ENCODE data around the gene ERCC2.

ERCC2 gene

DNA sequence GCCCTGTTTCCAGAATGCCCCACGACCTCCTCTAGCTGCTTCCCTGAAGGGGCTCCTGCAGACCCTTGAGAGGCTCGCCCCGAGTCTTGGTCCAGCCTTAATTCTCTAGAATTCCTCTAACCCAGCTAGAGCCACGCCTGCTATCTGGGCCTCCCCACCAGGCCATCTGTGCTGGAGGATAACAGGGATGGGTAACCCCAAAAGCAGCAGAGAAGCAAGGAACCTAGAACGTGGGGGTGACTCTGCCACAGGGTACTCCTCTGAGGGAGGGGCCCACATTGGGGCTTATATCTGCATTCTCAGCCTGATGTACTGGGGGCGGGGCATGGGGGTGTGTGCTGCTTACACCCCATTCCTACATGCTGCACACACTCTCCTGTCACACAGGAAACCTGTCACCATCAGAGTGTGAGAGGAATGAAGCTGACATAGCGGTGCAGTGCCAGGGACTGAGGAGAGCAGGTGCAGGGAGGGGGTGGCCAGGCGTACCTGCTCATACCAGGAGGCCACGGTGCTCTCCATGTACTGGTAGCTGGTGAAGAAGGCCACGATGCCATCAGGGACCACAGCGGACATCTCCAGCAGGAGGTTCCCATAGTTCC is 16.0 kb downstream of the ERCC2 start:
- no peaks in the 10 kb centered on the region for H3K9me3 ChIP-seq (ENCODE audit: insufficient read depth, low read length)
- no peaks in the 10 kb centered on the region for H3K9me2 ChIP-seq (replicated peaks; ENCODE audit: insufficient read depth, low read length)
- H3K4me3 ChIP-seq (ENCODE audit: insufficient read depth, low read length, poor library complexity, severe bottlenecking), result no peak overlapping the region
- no peak overlapping the region for H3K9ac ChIP-seq (ENCODE audit: low read length)
- no peak overlapping the region for H2AFZ ChIP-seq (ENCODE audit: low read depth, low read length, severe bottlenecking)
- TF ChIP-seq EZH2phosphoT487 (conservative IDR thresholded peaks at IDR 0.05; ENCODE audit: low read length), result no peak
- TF ChIP-seq, protein P1, sequence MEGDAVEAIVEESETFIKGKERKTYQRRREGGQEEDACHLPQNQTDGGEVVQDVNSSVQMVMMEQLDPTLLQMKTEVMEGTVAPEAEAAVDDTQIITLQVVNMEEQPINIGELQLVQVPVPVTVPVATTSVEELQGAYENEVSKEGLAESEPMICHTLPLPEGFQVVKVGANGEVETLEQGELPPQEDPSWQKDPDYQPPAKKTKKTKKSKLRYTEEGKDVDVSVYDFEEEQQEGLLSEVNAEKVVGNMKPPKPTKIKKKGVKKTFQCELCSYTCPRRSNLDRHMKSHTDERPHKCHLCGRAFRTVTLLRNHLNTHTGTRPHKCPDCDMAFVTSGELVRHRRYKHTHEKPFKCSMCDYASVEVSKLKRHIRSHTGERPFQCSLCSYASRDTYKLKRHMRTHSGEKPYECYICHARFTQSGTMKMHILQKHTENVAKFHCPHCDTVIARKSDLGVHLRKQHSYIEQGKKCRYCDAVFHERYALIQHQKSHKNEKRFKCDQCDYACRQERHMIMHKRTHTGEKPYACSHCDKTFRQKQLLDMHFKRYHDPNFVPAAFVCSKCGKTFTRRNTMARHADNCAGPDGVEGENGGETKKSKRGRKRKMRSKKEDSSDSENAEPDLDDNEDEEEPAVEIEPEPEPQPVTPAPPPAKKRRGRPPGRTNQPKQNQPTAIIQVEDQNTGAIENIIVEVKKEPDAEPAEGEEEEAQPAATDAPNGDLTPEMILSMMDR (IDR thresholded peaks at IDR 0.05; ENCODE audit: insufficient read depth, low read length, poor library complexity, severe bottlenecking), result no peak
- no peak overlapping the region for H3K27ac ChIP-seq (ENCODE audit: low read depth, low read length)
- no peaks in the 10 kb centered on the region for H3K79me2 ChIP-seq (ENCODE audit: insufficient read depth, low read length)
- no peaks in the 10 kb centered on the region for H3K27me3 ChIP-seq (ENCODE audit: low read length)
- no peaks in the 10 kb centered on the region for H3F3A ChIP-seq (ENCODE audit: insufficient read depth)
- no peak overlapping the region for H3K4me2 ChIP-seq (ENCODE audit: low read depth, low read length, poor library complexity, severe bottlenecking)
- H3K36me3 ChIP-seq (ENCODE audit: low read length), result no peaks in the 10 kb centered on the region
- H4K20me1 ChIP-seq (ENCODE audit: low read depth, low read length), result no peaks in the 10 kb centered on the region

DNA sequence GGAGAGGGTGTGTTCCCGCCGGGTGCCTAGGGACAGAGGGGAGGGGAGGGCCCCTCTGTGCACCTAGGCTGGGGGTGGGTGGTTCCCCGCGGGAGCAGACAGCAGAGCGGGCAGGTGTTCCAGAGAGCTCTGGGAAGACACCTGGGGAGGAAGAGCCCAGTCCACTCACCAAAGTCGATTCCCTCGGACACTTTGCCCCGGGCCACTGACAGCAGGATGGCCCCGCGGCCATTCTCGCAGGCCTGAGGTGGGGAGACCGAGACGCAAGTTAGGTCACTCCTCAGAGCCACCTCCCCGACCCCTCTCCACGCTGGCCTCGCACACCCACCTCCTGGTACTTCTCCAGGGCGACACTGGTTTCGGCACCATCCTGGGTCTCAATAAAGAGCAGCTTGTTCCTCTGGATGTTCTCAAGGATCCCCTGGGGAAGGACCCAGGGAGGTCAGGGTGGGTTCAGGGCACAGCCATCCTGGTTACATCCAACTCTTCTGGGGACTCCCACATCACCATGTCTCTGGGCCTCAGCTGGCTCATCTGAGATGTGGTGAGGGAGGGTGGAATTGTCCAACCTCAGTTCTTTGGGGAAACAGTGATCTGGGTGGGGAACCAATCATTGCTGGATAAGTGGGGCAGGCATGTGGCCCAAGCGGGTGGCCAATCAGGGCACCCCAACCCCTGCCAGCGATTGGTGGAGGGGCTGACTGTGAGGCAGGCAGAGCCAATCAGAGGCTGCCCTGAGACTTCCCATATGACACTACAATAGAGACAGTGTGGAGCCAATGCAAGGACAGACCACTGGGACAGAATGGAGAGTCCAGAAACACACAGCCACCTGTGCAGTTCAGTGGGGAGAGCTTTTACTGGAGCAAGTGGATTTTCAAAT is 17.2 kb downstream of the ERCC2 start:
- Histone ChIP-seq H3K9me2 (replicated peaks; ENCODE audit: insufficient read depth, low read length) (no peaks in the 10 kb centered on the region), H3K27ac (ENCODE audit: low read depth, low read length) (no peak overlapping the region), H3K4me3 (ENCODE audit: insufficient read depth, low read length, poor library complexity, severe bottlenecking) (no peak overlapping the region), H2AFZ (ENCODE audit: low read depth, low read length, severe bottlenecking) (no peak overlapping the region), H3F3A (ENCODE audit: insufficient read depth) (no peaks in the 10 kb centered on the region), H3K9me3 (ENCODE audit: insufficient read depth, low read length) (no peaks in the 10 kb centered on the region), H3K4me2 (ENCODE audit: low read depth, low read length, poor library complexity, severe bottlenecking) (no peak overlapping the region), H3K27me3 (ENCODE audit: low read length) (no peaks in the 10 kb centered on the region), H3K79me2 (ENCODE audit: insufficient read depth, low read length) (no peaks in the 10 kb centered on the region), H3K9ac (ENCODE audit: low read length) (no peak overlapping the region), H3K36me3 (ENCODE audit: low read length) (no peaks in the 10 kb centered on the region), H4K20me1 (ENCODE audit: low read depth, low read length) (no peaks in the 10 kb centered on the region)
- no peak for TF ChIP-seq EZH2phosphoT487 (conservative IDR thresholded peaks at IDR 0.05; ENCODE audit: low read length)
- TF ChIP-seq, protein P1 (IDR thresholded peaks at IDR 0.05; ENCODE audit: insufficient read depth, low read length, poor library complexity, severe bottlenecking), result no peak

DNA sequence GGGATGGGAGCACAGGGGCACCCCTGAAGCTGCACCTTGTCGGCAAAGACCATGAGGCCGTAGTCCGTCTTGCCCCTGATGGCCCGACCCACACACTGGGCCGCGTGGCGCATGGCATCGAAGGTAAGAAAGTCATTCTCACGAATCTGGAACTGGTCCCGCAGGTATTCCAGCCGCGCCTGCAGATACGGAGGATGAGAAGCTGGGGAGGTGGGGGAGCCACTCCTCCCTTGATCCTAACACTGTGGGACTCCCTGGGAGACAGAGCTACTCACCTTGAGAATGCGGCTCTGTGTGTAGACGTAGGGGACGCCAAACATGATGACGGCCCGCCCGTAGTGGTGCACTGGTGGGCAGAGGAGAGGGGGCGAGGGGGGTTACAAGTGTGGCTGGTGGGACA is 17.9 kb downstream of the ERCC2 start:
- Histone ChIP-seq H3K9me2 (replicated peaks; ENCODE audit: insufficient read depth, low read length) (no peaks in the 10 kb centered on the region), H2AFZ (ENCODE audit: low read depth, low read length, severe bottlenecking) (no peak overlapping the region), H3K4me2 (ENCODE audit: low read depth, low read length, poor library complexity, severe bottlenecking) (no peak overlapping the region), H3K4me3 (ENCODE audit: insufficient read depth, low read length, poor library complexity, severe bottlenecking) (no peak overlapping the region), H3K27me3 (ENCODE audit: low read length) (no peaks in the 10 kb centered on the region), H3K9me3 (ENCODE audit: insufficient read depth, low read length) (no peaks in the 10 kb centered on the region), H3K27ac (ENCODE audit: low read depth, low read length) (no peak overlapping the region), H4K20me1 (ENCODE audit: low read depth, low read length) (no peaks in the 10 kb centered on the region), H3K9ac (ENCODE audit: low read length) (no peak overlapping the region), H3K79me2 (ENCODE audit: insufficient read depth, low read length) (no peaks in the 10 kb centered on the region), H3K36me3 (ENCODE audit: low read length) (no peaks in the 10 kb centered on the region), H3F3A (ENCODE audit: insufficient read depth) (no peaks in the 10 kb centered on the region)
- TF ChIP-seq EZH2phosphoT487 (conservative IDR thresholded peaks at IDR 0.05; ENCODE audit: low read length), result no peak
- TF ChIP-seq, protein P1 (IDR thresholded peaks at IDR 0.05; ENCODE audit: insufficient read depth, low read length, poor library complexity, severe bottlenecking), result no peak
